Gastroesophageal sphincter (tissue), 4 donors: Measurements from ENCODE around the gene XRCC5. TPM values are rescaled to one million over a fixed set of nuclear protein-coding genes. Genes with fewer than 3 reads are reported as not detected.

Source experiments
- ATAC-seq: fragments of 150-250 bp; one replicate; pipeline ENCODE4 v1.9.1; 2016; ENCODE audit warnings: mild to moderate bottlenecking, moderate library complexity
- H3K27ac ChIP-seq, 4 donors: fragments of 200-600 bp; sonication (generic) in 3 of 4; 1 replicate in 3 of 4; 2 replicates in 1 of 4; pipeline ENCODE4 v1.5.1; 2016 to 2019
- H3K27me3 ChIP-seq: fragments of 200-600 bp; sonication (generic); one replicate; pipeline ENCODE4 v1.5.1; 2019
- H3K36me3 ChIP-seq, 2 donors: fragments of 200-600 bp; sonication (generic); one replicate each; pipeline ENCODE4 v1.5.1; 2019; ENCODE audit warnings: control low read depth in 1 of 2
- H3K4me1 ChIP-seq, 3 donors: fragments of 200-600 bp; sonication (generic); 1 replicate in 2 of 3; 2 replicates in 1 of 3; pipeline ENCODE4 v1.5.1; 2016 to 2019; ENCODE audit warnings: control low read depth in 2 of 3
- H3K4me3 ChIP-seq, 2 donors: fragments of 200-600 bp; sonication (generic); one replicate each; pipeline ENCODE4 v1.5.1; 2019; ENCODE audit warnings: mild to moderate bottlenecking in 1 of 2, moderate library complexity in 1 of 2
- H3K9me3 ChIP-seq, 3 donors: fragments of 200-600 bp; sonication (generic); one replicate each; pipeline ENCODE4 v1.5.1; 2017 to 2019; ENCODE audit warnings: control low read depth in 2 of 3
- EP300 ChIP-seq: sonication (generic); formaldehyde crosslinking; IDR thresholded peaks from one replicate; pipeline ENCODE4 v1.6.1; 2017; ENCODE audit warnings: antibody characterized with exemption, mild to moderate bottlenecking
- POLR2A ChIP-seq, 2 donors: fragments of 450-650 bp; IDR thresholded peaks; one replicate each; pipeline ENCODE4 v1.6.1; 2017; ENCODE audit warnings: antibody characterized with exemption in 2 of 2, mild to moderate bottlenecking in 2 of 2, moderate library complexity in 1 of 2
- POLR2AphosphoS5 ChIP-seq: sonication (generic); formaldehyde crosslinking; IDR thresholded peaks from one replicate; pipeline ENCODE4 v1.6.1; 2017; ENCODE audit warnings: antibody characterized with exemption
- WGBS, 2 donors: methylation state at CpG; one replicate each; pipeline ENCODE4 v1.1.5; 2018; ENCODE audit warnings: low coverage in 1 of 2; 5-methylcytosine and 5-hydroxymethylcytosine counted together
- total RNA-seq, 4 donors: library from RNA; depleted of rRNA; stranded (reverse); fragments of >200 nt; gene quantifications; one replicate each; pipeline ENCODE4 v1.1.0, GENCODE V29; 2016
- TF ChIP-seq, protein P1 (sequence below), 4 experiments: fragments of 200-600 bp in 2 of 4; fragments of 450-650 bp in 2 of 4; sonication (generic) in 1 of 4; IDR thresholded peaks; one replicate each; pipeline ENCODE4 v1.5.1; 2017 to 2019; ENCODE audit warnings: antibody characterized with exemption in 4 of 4, mild to moderate bottlenecking in 2 of 4, moderate library complexity in 2 of 4

Gene XRCC5
- total RNA-seq, 4 donors from 2014 or later, result 143 to 190 (median 187) TPM

GRCh38 chr2:216098421-216099334 is 10.5 kb upstream of the XRCC5 start:
- no peak for ATAC-seq
- H3K4me1 ChIP-seq, result no peaks in the 10 kb centered on the region
- 87 to 94% methylated on average over 9 of the region's 9 CpGs for WGBS, 2 donors

DNA sequence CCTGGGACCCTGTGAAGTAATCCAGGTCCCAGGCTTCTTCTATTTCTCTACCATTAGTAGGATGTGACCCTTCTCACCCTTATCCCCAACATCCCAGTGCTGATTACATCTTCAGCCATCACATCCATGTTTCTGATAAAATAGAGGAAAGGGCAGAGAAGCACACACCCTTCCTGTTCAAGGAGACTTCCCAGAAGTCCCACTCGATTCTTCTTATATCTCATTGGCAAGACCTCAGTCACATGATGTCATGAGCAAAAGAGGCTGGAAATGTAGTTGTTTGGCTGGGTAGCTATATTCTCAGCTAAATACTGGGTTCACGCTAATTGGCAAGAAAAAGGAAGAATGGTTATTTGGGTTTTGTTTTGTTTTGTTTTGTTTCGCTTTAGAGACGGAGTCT is 8.0 kb upstream of the XRCC5 start:
- ATAC-seq, result no peak
- TF ChIP-seq POLR2AphosphoS5 (no peak), EP300 (no peak), POLR2A (IDR thresholded peaks at IDR 0.05) (no peak)
- TF ChIP-seq, protein P1, sequence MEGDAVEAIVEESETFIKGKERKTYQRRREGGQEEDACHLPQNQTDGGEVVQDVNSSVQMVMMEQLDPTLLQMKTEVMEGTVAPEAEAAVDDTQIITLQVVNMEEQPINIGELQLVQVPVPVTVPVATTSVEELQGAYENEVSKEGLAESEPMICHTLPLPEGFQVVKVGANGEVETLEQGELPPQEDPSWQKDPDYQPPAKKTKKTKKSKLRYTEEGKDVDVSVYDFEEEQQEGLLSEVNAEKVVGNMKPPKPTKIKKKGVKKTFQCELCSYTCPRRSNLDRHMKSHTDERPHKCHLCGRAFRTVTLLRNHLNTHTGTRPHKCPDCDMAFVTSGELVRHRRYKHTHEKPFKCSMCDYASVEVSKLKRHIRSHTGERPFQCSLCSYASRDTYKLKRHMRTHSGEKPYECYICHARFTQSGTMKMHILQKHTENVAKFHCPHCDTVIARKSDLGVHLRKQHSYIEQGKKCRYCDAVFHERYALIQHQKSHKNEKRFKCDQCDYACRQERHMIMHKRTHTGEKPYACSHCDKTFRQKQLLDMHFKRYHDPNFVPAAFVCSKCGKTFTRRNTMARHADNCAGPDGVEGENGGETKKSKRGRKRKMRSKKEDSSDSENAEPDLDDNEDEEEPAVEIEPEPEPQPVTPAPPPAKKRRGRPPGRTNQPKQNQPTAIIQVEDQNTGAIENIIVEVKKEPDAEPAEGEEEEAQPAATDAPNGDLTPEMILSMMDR (IDR thresholded peaks at IDR 0.05), result no peak
- Histone ChIP-seq H3K4me1 (no peaks in the 10 kb centered on the region), H3K27ac (no peak overlapping the region), H3K4me3 (no peak overlapping the region), H3K27me3 (peaks cover 16% of the 10 kb centered on the region), H3K36me3 (peaks cover 0 to 7% of the 10 kb centered on the region in 2 donors), H3K9me3 (no peaks in the 10 kb centered on the region)
- 86 to 89% methylated on average over 2 to 4 of the region's 4 CpGs for WGBS, 2 donors

More at GRCh38 chr2:216098421-216099334, 10.5 kb upstream of the XRCC5 start:
- no peak for TF ChIP-seq POLR2AphosphoS5
- TF ChIP-seq, protein P1 (IDR thresholded peaks at IDR 0.05), result no peak
- no peak for TF ChIP-seq EP300
- no peak overlapping the region for H3K27ac ChIP-seq
- no peak overlapping the region for H3K4me3 ChIP-seq
- peaks cover 0 to 7% of the 10 kb centered on the region in 2 donors for H3K36me3 ChIP-seq
- H3K27me3 ChIP-seq, result no peaks in the 10 kb centered on the region
- no peaks in the 10 kb centered on the region for H3K9me3 ChIP-seq

GRCh38 chr2:216103213-216103612 is 5.9 kb upstream of the XRCC5 start:
- Histone ChIP-seq H3K4me1 (peaks cover 0 to 1% (median 0%) of the 10 kb centered on the region in 3 donors), H3K27ac (no peak overlapping the region), H3K27me3 (peaks cover 33% of the 10 kb centered on the region), H3K4me3 (no peak overlapping the region), H3K9me3 (no peaks in the 10 kb centered on the region), H3K36me3 (peaks cover 0 to 7% of the 10 kb centered on the region in 2 donors)
- WGBS, 2 donors, result 57 to 60% methylated on average over 1 of the region's 1 CpG
- ATAC-seq, result no peak
- no peak for TF ChIP-seq POLR2AphosphoS5

DNA sequence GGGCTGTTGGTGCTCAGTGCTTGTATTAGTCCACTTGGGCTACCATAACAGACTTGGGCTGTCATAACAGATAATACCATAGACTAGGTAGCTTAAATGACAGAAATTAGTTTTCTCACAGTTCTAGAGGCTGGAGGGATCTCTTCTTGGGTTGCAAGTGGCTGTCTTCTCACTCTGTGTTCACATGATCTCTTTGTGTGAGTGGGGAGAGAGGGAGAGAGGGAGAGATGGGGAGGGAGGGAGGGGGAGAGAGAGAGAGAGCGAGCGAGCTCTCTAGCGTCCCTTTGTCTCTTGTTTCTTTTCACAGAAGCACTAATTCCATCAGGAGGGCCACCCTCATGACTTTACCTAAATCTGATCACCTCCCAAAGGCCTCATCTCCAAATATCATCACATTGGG is 4.5 kb upstream of the XRCC5 start:
- peaks cover 33% of the 10 kb centered on the region for H3K27me3 ChIP-seq
- TF ChIP-seq POLR2AphosphoS5 (no peak), EP300 (no peak), POLR2A (IDR thresholded peaks at IDR 0.05) (no peak)
- TF ChIP-seq, protein P1 (IDR thresholded peaks at IDR 0.05), result no peak
- H3K9me3 ChIP-seq, result no peaks in the 10 kb centered on the region
- no peak for ATAC-seq
- H3K4me1 ChIP-seq, result peaks cover 0 to 7% (median 0%) of the 10 kb centered on the region in 3 donors
- no peak overlapping the region for H3K27ac ChIP-seq
- peaks cover 0 to 7% of the 10 kb centered on the region in 2 donors for H3K36me3 ChIP-seq
- WGBS, 2 donors, result 81% methylated on average over 3 of the region's 3 CpGs; no CpG with 5 or more reads in 1 of the 2 donors
- H3K4me3 ChIP-seq, result no peak overlapping the region

GRCh38 chr2:216107320-216107719 is 1.8 kb upstream of the XRCC5 start:
- Histone ChIP-seq H3K4me3 (no peak overlapping the region), H3K9me3 (no peaks in the 10 kb centered on the region), H3K4me1 (peaks cover 0 to 33% (median 14%) of the 10 kb centered on the region in 3 donors), H3K27ac (peak overlapping the region in 1 of 4 donors; percentile 96), H3K36me3 (peaks cover 0 to 16% of the 10 kb centered on the region in 2 donors), H3K27me3 (peaks cover 33% of the 10 kb centered on the region)
- 88 to 100% methylated on average over 2 to 8 of the region's 8 CpGs for whole genome bisulfite sequencing, 2 donors
- TF ChIP-seq, protein P1 (IDR thresholded peaks at IDR 0.05), result no peak
- TF ChIP-seq EP300 (no peak), POLR2A (IDR thresholded peaks at IDR 0.05) (no peak), POLR2AphosphoS5 (no peak)
- no peak for ATAC-seq
